Kidney epithelial cell (primary cell): Measurements from ENCODE around the gene SERTAD2. TPM values are rescaled to one million over a fixed set of nuclear protein-coding genes. Genes with fewer than 3 reads are reported as not detected.

Experiments used
- DNase-seq: peaks from one replicate; pipeline ENCODE4 v3.0.0-alpha.2; 2010; ENCODE audit warnings: low read depth
- H3K27me3 ChIP-seq: 2 replicates; pipeline ENCODE4 v1.6.0; 2011; ENCODE audit warnings: low read length; ENCODE audit not compliant: control insufficient read depth, insufficient read depth
- H3K36me3 ChIP-seq: 2 replicates; pipeline ENCODE4 v1.5.1; 2011; ENCODE audit warnings: low read length; ENCODE audit not compliant: control insufficient read depth, insufficient read depth
- H3K4me3 ChIP-seq: 2 replicates; pipeline ENCODE4 v1.5.1; 2011; ENCODE audit warnings: low read depth, mild to moderate bottlenecking, control low read depth, low read length
- total RNA-seq: library from RNA; depleted of rRNA; stranded (reverse); fragments of >200 nt; gene quantifications from 2 replicates; pipeline ENCODE4 v1.2.3, GENCODE V29; 2015
- TF ChIP-seq, protein P1 (sequence below): IDR thresholded peaks from 2 replicates; pipeline ENCODE4 v1.5.1; 2011; ENCODE audit warnings: mild to moderate bottlenecking, moderate library complexity, low read length, control low read depth, inconsistent platforms; ENCODE audit not compliant: insufficient read depth, poor library complexity, severe bottlenecking

Gene SERTAD2
- total RNA-seq, 1 donor from 2014 or later = 13.2 TPM

DNA sequence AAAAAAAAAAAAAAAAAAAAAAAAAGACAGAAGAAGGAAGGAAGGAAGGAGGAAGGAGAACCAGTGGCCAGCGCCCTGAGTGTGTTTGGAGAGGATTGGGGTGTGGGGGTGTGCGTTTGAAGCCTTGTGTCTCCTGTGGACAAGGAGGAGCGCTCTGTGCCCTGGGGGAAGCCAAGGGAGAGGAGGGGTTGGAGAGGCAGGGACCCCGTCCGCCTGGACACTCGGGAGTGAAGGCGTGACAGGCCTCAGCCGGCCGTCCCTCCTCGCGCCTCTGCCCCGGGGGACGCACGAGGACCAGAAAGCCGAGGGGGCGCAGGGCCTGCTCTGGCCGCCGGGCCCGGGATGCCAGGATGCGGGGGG, 44.9 kb downstream of the SERTAD2 start:
- peak overlapping the region; percentile 36 for H3K4me3 ChIP-seq
- TF ChIP-seq, protein P1, sequence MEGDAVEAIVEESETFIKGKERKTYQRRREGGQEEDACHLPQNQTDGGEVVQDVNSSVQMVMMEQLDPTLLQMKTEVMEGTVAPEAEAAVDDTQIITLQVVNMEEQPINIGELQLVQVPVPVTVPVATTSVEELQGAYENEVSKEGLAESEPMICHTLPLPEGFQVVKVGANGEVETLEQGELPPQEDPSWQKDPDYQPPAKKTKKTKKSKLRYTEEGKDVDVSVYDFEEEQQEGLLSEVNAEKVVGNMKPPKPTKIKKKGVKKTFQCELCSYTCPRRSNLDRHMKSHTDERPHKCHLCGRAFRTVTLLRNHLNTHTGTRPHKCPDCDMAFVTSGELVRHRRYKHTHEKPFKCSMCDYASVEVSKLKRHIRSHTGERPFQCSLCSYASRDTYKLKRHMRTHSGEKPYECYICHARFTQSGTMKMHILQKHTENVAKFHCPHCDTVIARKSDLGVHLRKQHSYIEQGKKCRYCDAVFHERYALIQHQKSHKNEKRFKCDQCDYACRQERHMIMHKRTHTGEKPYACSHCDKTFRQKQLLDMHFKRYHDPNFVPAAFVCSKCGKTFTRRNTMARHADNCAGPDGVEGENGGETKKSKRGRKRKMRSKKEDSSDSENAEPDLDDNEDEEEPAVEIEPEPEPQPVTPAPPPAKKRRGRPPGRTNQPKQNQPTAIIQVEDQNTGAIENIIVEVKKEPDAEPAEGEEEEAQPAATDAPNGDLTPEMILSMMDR = no peak
- H3K36me3 ChIP-seq = no peaks in the 10 kb centered on the region
- no peak for DNase-seq
- H3K27me3 ChIP-seq = no peaks in the 10 kb centered on the region

DNA sequence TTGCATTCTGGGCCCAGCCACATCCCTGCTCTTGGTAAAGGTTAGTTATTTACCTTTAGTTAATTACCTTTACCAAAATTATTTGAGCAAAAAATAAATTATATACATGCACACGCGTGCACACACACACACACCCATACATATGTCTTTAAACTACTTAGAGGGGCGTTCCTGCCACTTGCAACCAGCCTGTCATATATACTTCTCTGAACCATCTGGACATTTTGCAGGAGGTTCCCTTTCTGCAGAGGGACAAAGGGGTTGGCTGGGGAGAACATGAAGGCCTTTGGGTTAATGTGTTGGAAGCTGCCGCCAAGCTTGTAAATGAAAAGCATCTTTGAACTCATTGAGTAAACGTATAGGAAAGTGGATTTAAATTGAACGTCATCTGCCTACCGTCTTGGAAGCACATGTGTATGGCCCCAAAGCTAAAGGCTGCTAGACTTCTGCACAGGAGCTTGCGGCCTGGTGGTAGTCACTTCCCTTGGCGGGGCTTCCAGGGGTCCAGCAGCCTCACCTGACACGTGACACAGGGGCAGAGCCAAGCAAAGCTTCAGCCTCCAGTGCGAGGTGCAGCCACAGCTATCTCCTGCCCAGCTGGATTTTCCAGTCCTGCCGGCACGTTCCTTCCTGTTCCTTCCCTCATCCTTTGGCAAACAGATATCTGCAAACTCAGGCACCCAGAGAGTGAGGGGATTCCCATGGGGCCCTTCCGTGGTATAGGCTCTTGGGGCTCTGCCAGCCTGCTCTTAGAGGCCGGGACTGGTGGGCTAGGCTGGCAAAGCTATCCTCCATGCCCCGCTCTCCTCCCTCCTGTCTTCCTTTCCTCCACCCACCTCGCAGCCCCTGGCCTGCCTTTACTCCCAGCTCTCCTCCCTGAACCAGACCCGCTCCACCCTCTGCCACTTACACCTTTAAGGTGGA, 46.1 kb downstream of the SERTAD2 start:
- H3K36me3 ChIP-seq = no peaks in the 10 kb centered on the region
- H3K27me3 ChIP-seq = no peaks in the 10 kb centered on the region
- no peak for DNase-seq
- H3K4me3 ChIP-seq = no peak overlapping the region
- TF ChIP-seq, protein P1 = no peak

DNA sequence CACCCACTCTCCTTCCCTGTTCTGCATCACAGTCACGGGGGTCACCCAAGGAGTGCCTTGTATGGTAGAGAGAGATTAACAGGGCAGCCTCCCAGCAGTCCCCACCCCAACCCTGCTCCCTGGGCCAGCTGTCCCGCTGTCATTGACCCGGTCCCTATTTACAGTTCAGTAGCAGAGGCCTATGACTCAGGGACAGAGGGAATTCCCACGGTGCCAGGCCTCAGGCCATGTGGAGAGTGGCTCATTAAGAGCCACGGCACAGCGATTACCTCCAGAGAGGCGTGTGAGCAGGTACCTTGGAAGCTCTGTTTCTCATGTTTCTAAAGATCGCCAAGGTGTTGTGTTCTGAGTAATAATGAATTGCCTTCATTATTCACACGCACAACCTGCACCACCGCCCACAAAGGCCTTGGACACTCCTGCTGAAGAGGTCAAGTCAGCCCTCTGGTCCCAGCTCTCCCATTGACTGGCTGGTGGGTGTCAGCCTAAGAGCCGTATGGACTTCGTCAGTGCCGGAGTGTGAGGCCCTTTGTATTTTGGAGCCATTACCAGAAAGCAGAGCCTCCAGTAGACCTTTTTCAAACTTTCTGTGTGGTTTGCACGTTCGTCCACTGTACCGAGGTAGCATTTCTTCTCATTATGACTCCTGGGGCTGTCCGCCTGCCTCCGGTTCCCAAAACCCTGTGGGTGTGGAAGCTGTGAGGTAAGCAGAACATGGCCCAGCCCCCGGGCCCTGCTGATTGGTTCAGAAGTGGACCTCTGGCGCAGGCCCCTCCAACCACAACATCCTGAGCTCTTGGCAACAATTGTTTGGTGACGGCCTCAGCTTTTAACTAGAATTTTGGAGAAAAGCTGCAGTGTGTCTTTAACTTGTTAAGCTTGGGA, 47.0 kb downstream of the SERTAD2 start:
- DNase-seq = peak; percentile 41
- Histone ChIP-seq H3K4me3 (no peak overlapping the region), H3K36me3 (no peaks in the 10 kb centered on the region), H3K27me3 (no peaks in the 10 kb centered on the region)
- TF ChIP-seq, protein P1 = no peak

DNA sequence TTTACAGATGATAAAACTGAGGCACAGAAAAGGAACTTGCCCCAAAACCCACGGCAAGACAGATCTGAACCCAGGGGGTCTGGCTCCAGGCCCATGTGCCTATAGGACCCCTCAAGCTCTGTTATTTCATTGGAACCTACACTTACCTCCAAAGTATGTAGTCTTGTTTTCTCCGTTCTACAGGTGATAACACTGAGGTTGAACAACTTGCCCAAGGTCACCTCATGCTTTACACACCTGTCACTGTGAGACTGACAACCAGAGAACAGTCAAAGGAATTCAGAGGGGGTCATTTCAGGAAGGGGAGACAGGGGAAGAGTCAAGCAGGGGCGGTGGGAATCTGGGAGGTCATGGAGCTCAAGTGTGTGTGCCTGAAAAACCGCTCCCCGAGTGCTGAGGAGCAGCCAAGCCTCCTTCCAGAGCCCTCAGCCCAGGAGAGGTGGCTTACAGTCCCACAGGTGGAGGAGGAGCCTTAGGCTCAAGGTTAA, 47.7 kb downstream of the SERTAD2 start:
- H3K36me3 ChIP-seq = no peaks in the 10 kb centered on the region
- no peaks in the 10 kb centered on the region for H3K27me3 ChIP-seq
- no peak for DNase-seq
- H3K4me3 ChIP-seq = no peak overlapping the region
- TF ChIP-seq, protein P1 = no peak

DNA sequence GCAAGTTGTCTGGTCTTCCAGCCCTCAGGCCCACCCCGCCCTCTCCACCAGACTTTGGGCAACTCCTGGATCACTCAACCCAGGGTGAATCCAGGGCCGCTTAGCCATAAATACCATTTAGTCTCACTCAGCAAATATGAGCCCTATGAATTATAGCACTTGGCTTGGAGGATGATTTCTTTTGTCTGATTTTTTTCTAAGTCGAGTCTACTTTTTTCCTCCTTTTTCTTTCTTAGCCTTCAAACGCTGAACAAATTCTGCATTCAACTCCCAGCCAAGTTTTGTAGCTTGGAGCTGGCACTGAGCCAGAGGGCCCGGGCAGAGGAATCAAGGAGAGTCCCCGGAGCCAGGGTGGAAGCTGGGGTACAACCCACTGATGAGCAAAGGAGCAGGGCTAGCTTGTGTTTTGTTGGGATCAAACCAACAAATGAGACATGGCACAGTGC, 48.7 kb downstream of the SERTAD2 start:
- Histone ChIP-seq H3K4me3 (no peak overlapping the region), H3K27me3 (no peaks in the 10 kb centered on the region), H3K36me3 (no peaks in the 10 kb centered on the region)
- no peak for DNase-seq
- TF ChIP-seq, protein P1 = no peak
